Osteocyte (in vitro differentiated cells): ENCODE data around the gene LRRC23. TPM values are rescaled to one million over a fixed set of nuclear protein-coding genes. Genes with fewer than 3 reads are reported as not detected.

ENCODE experiments used
- DNase-seq: peaks from one replicate; pipeline ENCODE4 v3.0.0; 2021; ENCODE audit warnings: mixed read lengths; ENCODE audit not compliant: unreplicated experiment; ENCODE audit errors: extremely low spot score
- H3K27ac Mint-ChIP-seq: one replicate; pipeline ENCODE4 v1.8.0; 2021; ENCODE audit warnings: mild to moderate bottlenecking, mixed read lengths; ENCODE audit not compliant: unreplicated experiment
- H3K27me3 Mint-ChIP-seq: one replicate; pipeline ENCODE4 v1.8.0; 2021; ENCODE audit warnings: mixed read lengths; ENCODE audit not compliant: unreplicated experiment
- H3K36me3 Mint-ChIP-seq: one replicate; pipeline ENCODE4 v1.8.0; 2021; ENCODE audit warnings: mixed read lengths; ENCODE audit not compliant: unreplicated experiment
- H3K4me1 Mint-ChIP-seq: one replicate; pipeline ENCODE4 v1.8.0; 2021; ENCODE audit warnings: mixed read lengths; ENCODE audit not compliant: unreplicated experiment
- H3K4me3 Mint-ChIP-seq: one replicate; pipeline ENCODE4 v1.8.0; 2021; ENCODE audit warnings: mild to moderate bottlenecking, moderate library complexity, mixed read lengths; ENCODE audit not compliant: unreplicated experiment
- H3K9me3 Mint-ChIP-seq: one replicate; pipeline ENCODE4 v1.8.0; 2021; ENCODE audit warnings: mixed read lengths; ENCODE audit not compliant: unreplicated experiment
- total RNA-seq: library from RNA; stranded (reverse); gene quantifications from 2 replicates; pipeline ENCODE4 v1.2.1, GENCODE V29; 2021
- TF ChIP-seq, protein P1 (sequence below): fragments of 200-600 bp; sonication (generic); IDR thresholded peaks from 2 replicates; pipeline ENCODE4 v1.5.0; 2021; ENCODE audit warnings: antibody characterized with exemption, mild to moderate bottlenecking, moderate library complexity

LRRC23 gene
- total RNA-seq, 1 donor from 2014 or later, result 11.3 TPM

DNA sequence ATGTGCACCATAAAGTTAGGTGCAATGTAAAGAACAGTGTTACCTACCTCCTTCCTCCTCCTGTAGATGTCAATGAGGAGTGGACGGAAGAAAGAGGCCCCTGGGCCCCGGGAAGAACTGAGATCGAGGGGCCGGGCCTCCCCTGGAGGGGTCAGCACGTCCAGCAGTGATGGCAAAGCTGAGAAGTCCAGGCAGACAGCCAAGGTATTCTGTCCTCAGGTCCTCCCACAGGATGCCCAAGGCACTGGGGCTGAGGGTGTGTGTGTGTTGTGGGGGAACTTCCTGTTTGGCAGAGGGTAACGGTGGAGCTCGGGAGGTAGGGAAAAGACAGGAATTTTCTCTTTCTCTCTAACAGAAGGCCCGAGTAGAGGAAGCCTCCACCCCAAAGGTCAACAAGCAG is 29.5 kb downstream of the LRRC23 start:
- TF ChIP-seq, protein P1, sequence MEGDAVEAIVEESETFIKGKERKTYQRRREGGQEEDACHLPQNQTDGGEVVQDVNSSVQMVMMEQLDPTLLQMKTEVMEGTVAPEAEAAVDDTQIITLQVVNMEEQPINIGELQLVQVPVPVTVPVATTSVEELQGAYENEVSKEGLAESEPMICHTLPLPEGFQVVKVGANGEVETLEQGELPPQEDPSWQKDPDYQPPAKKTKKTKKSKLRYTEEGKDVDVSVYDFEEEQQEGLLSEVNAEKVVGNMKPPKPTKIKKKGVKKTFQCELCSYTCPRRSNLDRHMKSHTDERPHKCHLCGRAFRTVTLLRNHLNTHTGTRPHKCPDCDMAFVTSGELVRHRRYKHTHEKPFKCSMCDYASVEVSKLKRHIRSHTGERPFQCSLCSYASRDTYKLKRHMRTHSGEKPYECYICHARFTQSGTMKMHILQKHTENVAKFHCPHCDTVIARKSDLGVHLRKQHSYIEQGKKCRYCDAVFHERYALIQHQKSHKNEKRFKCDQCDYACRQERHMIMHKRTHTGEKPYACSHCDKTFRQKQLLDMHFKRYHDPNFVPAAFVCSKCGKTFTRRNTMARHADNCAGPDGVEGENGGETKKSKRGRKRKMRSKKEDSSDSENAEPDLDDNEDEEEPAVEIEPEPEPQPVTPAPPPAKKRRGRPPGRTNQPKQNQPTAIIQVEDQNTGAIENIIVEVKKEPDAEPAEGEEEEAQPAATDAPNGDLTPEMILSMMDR, result no peak
- peak overlapping the region; percentile 2 for H3K4me3 Mint-ChIP-seq
- H3K36me3 Mint-ChIP-seq, result peaks cover 32% of the 10 kb centered on the region
- no peaks in the 10 kb centered on the region for H3K9me3 Mint-ChIP-seq
- H3K27ac Mint-ChIP-seq, result peak overlapping the region; percentile 86
- no peaks in the 10 kb centered on the region for H3K27me3 Mint-ChIP-seq
- peaks cover 61% of the 10 kb centered on the region for H3K4me1 Mint-ChIP-seq
- no peak for DNase-seq

DNA sequence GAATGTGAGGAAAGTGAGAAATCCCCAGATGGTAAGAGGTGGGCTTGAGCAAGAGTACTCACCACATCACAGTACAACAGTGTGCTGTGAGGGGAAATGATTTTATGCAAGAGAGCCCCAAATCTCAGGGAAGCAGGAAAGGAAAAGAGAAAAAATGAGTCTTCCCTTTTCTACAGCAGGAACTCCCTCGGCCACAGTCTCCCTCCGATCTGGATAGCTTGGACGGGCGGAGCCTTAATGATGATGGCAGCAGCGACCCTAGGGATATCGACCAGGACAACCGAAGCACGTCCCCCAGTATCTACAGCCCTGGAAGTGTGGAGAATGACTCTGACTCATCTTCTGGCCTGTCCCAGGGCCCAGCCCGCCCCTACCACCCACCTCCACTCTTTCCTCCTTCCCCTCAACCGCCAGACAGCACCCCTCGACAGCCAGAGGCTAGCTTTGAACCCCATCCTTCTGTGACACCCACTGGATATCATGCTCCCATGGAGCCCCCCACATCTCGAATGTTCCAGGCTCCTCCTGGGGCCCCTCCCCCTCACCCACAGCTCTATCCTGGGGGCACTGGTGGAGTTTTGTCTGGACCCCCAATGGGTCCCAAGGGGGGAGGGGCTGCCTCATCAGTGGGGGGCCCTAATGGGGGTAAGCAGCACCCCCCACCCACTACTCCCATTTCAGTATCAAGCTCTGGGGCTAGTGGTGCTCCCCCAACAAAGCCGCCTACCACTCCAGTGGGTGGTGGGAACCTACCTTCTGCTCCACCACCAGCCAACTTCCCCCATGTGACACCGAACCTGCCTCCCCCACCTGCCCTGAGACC is 31.0 kb downstream of the LRRC23 start:
- no peaks in the 10 kb centered on the region for H3K27me3 Mint-ChIP-seq
- peak overlapping the region; percentile 86 for H3K27ac Mint-ChIP-seq
- DNase-seq, result no peak
- H3K36me3 Mint-ChIP-seq, result peaks cover 34% of the 10 kb centered on the region
- peaks cover 50% of the 10 kb centered on the region for H3K4me1 Mint-ChIP-seq
- no peak overlapping the region for H3K4me3 Mint-ChIP-seq
- TF ChIP-seq, protein P1, result no peak
- H3K9me3 Mint-ChIP-seq, result no peaks in the 10 kb centered on the region

DNA sequence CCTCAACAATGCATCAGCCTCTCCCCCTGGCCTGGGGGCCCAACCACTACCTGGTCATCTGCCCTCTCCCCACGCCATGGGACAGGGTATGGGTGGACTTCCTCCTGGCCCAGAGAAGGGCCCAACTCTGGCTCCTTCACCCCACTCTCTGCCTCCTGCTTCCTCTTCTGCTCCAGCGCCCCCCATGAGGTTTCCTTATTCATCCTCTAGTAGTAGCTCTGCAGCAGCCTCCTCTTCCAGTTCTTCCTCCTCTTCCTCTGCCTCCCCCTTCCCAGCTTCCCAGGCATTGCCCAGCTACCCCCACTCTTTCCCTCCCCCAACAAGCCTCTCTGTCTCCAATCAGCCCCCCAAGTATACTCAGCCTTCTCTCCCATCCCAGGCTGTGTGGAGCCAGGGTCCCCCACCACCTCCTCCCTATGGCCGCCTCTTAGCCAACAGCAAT is 31.6 kb downstream of the LRRC23 start:
- no peaks in the 10 kb centered on the region for H3K27me3 Mint-ChIP-seq
- H3K9me3 Mint-ChIP-seq, result no peaks in the 10 kb centered on the region
- H3K27ac Mint-ChIP-seq, result peak overlapping the region; percentile 82
- no peak for DNase-seq
- peaks cover 32% of the 10 kb centered on the region for H3K36me3 Mint-ChIP-seq
- TF ChIP-seq, protein P1, result no peak
- H3K4me1 Mint-ChIP-seq, result peaks cover 45% of the 10 kb centered on the region
- peak overlapping the region; percentile 78 for H3K4me3 Mint-ChIP-seq

DNA sequence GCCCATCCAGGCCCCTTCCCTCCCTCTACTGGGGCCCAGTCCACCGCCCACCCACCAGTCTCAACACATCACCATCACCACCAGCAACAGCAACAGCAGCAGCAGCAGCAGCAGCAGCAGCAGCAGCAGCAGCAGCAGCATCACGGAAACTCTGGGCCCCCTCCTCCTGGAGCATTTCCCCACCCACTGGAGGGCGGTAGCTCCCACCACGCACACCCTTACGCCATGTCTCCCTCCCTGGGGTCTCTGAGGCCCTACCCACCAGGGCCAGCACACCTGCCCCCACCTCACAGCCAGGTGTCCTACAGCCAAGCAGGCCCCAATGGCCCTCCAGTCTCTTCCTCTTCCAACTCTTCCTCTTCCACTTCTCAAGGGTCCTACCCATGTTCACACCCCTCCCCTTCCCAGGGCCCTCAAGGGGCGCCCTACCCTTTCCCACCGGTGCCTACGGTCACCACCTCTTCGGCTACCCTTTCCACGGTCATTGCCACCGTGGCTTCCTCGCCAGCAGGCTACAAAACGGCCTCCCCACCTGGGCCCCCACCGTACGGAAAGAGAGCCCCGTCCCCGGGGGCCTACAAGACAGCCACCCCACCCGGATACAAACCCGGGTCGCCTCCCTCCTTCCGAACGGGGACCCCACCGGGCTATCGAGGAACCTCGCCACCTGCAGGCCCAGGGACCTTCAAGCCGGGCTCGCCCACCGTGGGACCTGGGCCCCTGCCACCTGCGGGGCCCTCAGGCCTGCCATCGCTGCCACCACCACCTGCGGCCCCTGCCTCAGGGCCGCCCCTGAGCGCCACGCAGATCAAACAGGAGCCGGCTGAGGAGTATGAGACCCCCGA is 32.2 kb downstream of the LRRC23 start:
- Mint-ChIP-seq H3K27me3 (no peaks in the 10 kb centered on the region), H3K9me3 (no peaks in the 10 kb centered on the region), H3K27ac (peak overlapping the region; percentile 82), H3K4me1 (peaks cover 46% of the 10 kb centered on the region), H3K4me3 (peak overlapping the region; percentile 78), H3K36me3 (peaks cover 32% of the 10 kb centered on the region)
- TF ChIP-seq, protein P1, result no peak
- no peak for DNase-seq
